HG02759 (cell line): ENCODE data around the gene ORAI2.
A peak's percentile ranks its signal among the peaks of the same experiment; 100 is the strongest.
"Not testable (repeated sequence)": the region's sequence is repeated elsewhere in the genome, so short reads cannot be mapped to it uniquely, and the experiment has no call there.

Source experiments
- ATAC-seq: cut with Tn5 transposase; IDR thresholded peaks from one replicate; pipeline ENCODE4 v1.9.1; 2021; ENCODE audit warnings: mild to moderate bottlenecking, moderate library complexity; ENCODE audit not compliant: unreplicated experiment

Gene ORAI2

GRCh38 chr7:102468478-102469350 lies 35.3 kb downstream of the ORAI2 start:
- no peak for ATAC-seq

- no peak for ATAC-seq
These were observed 36.1 kb downstream of the ORAI2 start for GRCh38 chr7:102469351-102469971.

DNA sequence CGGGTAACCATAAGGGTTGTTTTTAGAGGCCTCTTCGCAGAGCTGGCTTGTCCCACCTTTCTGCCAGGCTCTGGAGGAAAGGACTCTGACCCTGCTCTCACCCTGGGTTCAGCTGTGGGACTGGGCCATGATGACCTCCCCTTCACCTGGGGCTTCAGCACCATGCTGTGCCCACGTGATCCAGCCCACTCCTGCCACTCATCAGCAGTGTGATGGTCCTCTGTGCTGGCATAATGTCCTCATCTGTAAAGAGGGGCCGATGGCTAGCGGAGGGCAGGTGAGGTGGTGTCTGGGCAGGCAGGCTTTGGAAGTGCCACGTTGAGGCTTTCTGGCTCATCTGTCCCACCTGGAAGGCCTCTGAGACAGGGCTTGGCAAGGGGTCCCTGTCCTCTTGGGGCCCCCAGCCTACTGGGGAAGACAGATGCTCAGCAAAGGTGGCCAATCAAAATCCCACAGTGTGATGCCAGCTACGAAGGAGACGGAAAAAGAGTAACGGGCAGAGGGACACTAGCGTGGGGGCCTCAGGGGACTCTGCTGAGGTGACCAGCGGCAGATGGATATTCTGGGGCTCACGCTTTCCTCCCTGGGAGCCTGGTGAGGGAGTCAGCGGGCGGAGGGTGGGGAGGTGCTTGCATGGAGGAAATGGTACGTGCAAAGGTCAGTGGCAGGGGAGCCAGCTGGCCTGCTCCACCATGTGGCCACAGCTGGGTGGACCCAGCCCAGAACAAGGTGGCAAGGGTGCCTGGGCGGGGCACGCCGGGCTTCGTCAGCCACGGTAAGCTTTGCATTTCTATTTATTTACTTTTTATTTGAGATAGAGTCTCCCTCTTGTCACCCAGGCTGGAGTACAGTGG lies 36.8 kb downstream of the ORAI2 start:
- no peak for ATAC-seq

DNA sequence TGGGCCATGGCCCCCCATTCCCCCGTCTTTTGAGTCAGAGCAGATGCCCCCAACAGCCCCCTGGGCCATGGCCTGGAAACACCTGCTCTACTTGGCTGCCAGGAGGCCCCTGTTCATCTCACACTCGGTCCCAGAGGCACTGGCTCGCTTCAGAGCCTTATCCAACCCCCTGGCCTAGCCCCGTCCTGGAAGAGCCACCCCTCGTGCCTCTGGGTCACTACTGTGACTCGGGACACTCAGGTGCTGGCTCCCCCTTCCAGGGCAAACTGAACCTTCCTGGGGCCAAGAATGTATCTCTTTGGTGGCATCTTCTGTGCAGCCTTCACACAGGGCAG lies 38.4 kb downstream of the ORAI2 start:
- no peak for ATAC-seq

- no peak for ATAC-seq
These were observed 39.0 kb downstream of the ORAI2 start for GRCh38 chr7:102472126-102473041.

- ATAC-seq: no peak
These were observed 40.1 kb downstream of the ORAI2 start for GRCh38 chr7:102473271-102473991.

DNA sequence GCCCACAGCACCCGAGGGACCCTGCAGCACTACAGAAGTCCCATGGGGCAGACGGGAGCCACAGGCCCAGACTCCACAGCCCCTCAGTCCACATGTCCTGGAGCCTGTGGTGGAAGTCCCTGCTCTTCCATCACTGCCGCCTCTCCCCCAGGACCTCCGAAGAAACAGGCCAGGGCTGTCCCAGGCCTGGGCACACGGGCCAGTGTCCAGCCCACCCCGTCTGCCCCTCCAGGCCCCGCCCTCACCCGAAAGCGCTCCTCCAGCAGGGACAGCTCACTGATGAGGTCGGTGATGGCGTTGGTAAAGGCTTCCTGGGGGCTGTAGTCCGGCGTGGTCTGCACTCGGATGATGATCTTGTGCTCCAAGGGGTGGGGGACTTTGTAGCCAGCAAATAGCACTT lies 40.7 kb downstream of the ORAI2 start:
- not testable (repeated sequence) for ATAC-seq

DNA sequence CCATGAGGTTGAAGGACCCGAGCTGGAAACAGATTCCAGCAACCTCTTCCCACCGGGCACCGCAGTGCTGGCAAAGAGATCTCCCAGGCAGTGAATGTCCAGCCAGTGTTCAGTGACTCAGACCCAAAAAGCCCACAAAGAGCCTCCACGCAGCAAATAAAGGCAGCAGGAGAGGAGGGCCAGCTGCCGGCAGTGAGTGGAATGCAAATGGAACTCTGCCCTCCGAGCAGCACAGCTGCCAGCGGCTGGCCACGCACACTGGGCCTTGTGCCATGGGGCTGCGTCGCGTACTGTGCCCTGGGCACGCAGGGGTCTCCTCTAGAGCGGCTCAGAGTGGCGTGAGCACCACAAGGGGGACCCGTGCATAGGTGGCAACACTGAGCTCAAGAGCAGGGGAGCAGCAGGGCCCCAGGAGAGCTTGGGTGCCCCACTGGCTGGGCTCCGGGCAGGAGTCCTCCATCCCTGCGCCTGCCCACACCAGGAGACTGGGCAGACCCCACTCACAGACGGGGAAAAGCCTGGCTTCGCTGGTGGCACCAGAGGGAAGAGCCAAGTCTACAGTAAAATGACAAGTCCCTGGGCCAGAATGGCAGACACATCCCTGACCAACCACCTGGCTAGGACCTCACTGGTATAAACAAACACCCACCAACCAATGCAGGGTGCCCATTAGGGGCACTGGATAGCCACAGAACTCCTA lies 41.5 kb downstream of the ORAI2 start:
- not testable (repeated sequence) for ATAC-seq

GRCh38 chr7:102478314-102479208 lies 45.2 kb downstream of the ORAI2 start, which contains the start of gene POLR2J:
POLR2J (minus strand) TSS chr7:102478922; CDS start chr7:102478860, 62 bp downstream.
- peak; percentile 85 for ATAC-seq

GRCh38 chr7:102479209-102479584 lies 45.8 kb downstream of the ORAI2 start:
- peak; percentile 26 for ATAC-seq

- not testable (repeated sequence) for ATAC-seq
These were observed 46.7 kb downstream of the ORAI2 start for GRCh38 chr7:102479982-102480637.

GRCh38 chr7:102481962-102482361 lies 48.6 kb downstream of the ORAI2 start:
- ATAC-seq: not testable (repeated sequence)

DNA sequence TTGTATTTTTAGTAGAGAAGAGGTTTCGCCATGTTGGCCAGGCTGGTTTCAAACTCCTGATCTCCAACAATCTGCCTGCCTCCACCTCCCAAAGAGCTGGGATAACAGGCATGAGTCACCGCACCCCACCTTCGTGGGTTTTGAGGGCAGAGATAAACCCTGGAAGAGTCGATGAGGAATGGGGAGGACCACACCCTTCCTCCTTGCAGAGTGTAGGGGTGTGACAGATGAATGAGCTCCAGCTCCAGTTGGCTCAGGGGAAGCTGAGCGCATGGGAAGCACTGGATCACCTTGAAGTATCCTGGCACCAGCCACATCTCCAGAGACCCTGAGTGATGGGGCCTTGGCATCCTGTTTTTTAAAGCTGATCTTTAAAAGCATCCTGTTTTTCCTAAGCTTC lies 50.9 kb downstream of the ORAI2 start:
- not testable (repeated sequence) for ATAC-seq

GRCh38 chr7:102490529-102491075 lies 57.2 kb downstream of the ORAI2 start:
- ATAC-seq: peak; percentile 45

DNA sequence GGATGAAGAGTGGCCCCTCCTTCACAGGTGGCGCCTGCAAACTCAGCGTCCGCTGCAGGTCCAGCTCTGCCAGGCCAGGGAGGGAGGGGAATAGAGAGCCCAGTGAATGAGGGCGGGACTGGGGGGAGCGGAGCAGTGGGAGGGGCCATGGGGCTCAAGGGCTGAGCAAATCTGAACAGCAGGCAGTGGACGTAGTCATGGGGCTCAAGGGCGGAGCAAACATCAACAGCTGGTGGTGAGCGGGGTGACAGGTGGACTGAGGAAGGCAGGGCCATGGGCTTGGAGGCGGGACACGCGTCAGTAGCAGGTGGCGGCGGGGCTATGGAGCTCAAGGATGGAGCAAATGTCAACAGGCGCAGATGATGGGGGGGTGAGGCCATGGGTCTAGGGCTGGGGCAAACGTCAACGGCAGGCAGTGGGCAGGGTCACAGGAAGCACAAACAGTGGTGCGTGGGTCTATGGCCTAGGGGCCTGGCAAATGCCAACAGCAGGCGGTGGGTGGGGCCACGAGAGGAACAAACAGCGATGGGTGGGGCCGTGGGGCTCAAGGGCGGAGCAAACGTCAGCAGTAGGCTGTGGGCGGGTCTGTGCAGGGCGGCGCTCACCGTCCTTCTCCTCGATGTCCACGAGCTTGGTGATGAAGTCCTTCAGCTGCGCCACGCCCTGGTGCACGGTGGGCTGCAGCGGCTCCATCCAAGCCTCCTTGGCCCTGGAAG lies 60.0 kb downstream of the ORAI2 start:
- peak; percentile 41 for ATAC-seq

- ATAC-seq: not testable (repeated sequence)
These were observed 60.7 kb downstream of the ORAI2 start for GRCh38 chr7:102494026-102494425.
